Stimulated activated CD4-positive, alpha-beta T cell treated with anti-CD3 and anti-CD28 coated beads, Interleukin-2, amount 100 ng/mL, for 24 hours (primary cell): ENCODE measurements around the gene DFFA.
"Not testable (repeated sequence)": the region's sequence is repeated elsewhere in the genome, so short reads cannot be mapped to it uniquely, and the experiment has no call there.

Experiments used
- DNase-seq, 2 donors: peaks; one replicate each; pipeline ENCODE4 v3.0.0-alpha.2; 2020

DFFA gene

GRCh38 chr1:10504249-10504648 lies 31.9 kb upstream of the DFFA start:
- DNase-seq, result no peak

GRCh38 chr1:10502206-10502605 lies 29.9 kb upstream of the DFFA start:
- DNase-seq, result no peak

- no peak for DNase-seq
These were observed 25.9 kb upstream of the DFFA start for GRCh38 chr1:10498231-10498630.

- DNase-seq, result no peak
These were observed 24.8 kb upstream of the DFFA start for GRCh38 chr1:10497109-10497508.

GRCh38 chr1:10495952-10496351 lies 23.6 kb upstream of the DFFA start:
- DNase-seq, result peak in 1 of 2 donors; percentile 20

GRCh38 chr1:10495475-10495817 lies 23.1 kb upstream of the DFFA start:
- DNase-seq, result no peak

GRCh38 chr1:10494754-10495474 lies 22.6 kb upstream of the DFFA start:
- peak; percentile 87 to 88 for DNase-seq

- no peak for DNase-seq
These were observed 22.1 kb upstream of the DFFA start for GRCh38 chr1:10494418-10494753.

GRCh38 chr1:10490286-10490970 lies 18.1 kb upstream of the DFFA start:
- DNase-seq, result no peak

- DNase-seq, result no peak
These were observed 17.1 kb upstream of the DFFA start for GRCh38 chr1:10489291-10490055.

GRCh38 chr1:10484521-10484920 lies 12.2 kb upstream of the DFFA start:
- DNase-seq, result no peak

- no peak for DNase-seq
These were observed 8.3 kb upstream of the DFFA start for GRCh38 chr1:10480614-10481013.

- DNase-seq, result no peak
These were observed 7.0 kb upstream of the DFFA start for GRCh38 chr1:10479296-10479695.

- no peak for DNase-seq
These were observed 3.2 kb upstream of the DFFA start for GRCh38 chr1:10475510-10475909.

- peak; percentile 88 to 89 for DNase-seq
These were observed 2.5 kb upstream of the DFFA start, which contains the start of gene PEX14 for GRCh38 chr1:10474613-10475507. Gene PEX14 (plus strand): TSS chr1:10474950. CDS start chr1:10474967, 17 bp downstream.

GRCh38 chr1:10474309-10474612 lies 1.9 kb upstream of the DFFA start:
- not testable (repeated sequence) for DNase-seq

- DNase-seq, result no peak
These were observed 926 bp upstream of the DFFA start for GRCh38 chr1:10473145-10473765.

- no peak for DNase-seq
These were observed 714 bp downstream of the DFFA start for GRCh38 chr1:10471411-10472219.

GRCh38 chr1:10470043-10470442 lies 2.3 kb downstream of the DFFA start:
- DNase-seq, result no peak

GRCh38 chr1:10467078-10467477 lies 5.3 kb downstream of the DFFA start:
- no peak for DNase-seq

- no peak for DNase-seq
These were observed 13.1 kb downstream of the DFFA start for GRCh38 chr1:10459184-10459583.

GRCh38 chr1:10457875-10458274 lies 14.5 kb downstream of the DFFA start:
- DNase-seq, result no peak
